Measurements from ENCODE around the gene OLFM1.

Gene OLFM1

DNA sequence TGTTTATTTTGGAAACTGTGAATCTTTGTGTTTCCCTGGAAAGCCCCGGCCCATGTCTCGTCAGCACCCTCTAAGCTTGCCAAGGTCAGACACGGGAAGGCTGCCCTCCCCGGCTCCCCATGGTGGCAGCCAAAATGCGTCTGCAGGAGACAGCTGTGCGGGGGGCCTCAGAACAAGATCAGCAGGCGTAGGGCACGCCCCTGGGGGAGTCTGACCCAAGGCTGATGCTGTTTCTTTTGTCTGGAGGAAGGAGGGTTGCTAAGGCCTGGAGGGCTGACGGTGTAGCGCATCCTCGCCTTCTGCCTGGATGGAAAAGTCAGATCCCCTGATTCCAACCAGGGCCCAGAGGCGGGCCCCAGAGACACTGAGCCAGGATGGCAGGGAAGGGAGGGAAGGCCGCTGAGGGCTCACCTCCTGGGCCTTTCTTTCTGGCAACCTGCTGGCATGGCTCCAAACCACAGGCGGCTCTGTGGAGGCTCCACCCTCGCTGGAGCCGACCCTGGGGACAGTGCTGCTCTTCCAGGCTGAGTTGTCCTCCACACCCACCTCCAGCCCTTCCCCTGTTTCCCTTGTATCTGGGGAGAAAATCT, 57.2 kb downstream of the OLFM1 start:
- TF ChIP-seq, protein P1, sequence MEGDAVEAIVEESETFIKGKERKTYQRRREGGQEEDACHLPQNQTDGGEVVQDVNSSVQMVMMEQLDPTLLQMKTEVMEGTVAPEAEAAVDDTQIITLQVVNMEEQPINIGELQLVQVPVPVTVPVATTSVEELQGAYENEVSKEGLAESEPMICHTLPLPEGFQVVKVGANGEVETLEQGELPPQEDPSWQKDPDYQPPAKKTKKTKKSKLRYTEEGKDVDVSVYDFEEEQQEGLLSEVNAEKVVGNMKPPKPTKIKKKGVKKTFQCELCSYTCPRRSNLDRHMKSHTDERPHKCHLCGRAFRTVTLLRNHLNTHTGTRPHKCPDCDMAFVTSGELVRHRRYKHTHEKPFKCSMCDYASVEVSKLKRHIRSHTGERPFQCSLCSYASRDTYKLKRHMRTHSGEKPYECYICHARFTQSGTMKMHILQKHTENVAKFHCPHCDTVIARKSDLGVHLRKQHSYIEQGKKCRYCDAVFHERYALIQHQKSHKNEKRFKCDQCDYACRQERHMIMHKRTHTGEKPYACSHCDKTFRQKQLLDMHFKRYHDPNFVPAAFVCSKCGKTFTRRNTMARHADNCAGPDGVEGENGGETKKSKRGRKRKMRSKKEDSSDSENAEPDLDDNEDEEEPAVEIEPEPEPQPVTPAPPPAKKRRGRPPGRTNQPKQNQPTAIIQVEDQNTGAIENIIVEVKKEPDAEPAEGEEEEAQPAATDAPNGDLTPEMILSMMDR (IDR thresholded peaks at IDR 0.05; ENCODE audit: poor library complexity, severe bottlenecking): no peak
- Histone ChIP-seq H3K4me3 (ENCODE audit: severe bottlenecking) (no peak overlapping the region), H3K9me3 (ENCODE audit: severe bottlenecking) (no peaks in the 10 kb centered on the region), H3K27ac (ENCODE audit: poor library complexity, severe bottlenecking) (no peak overlapping the region), H3K4me1 (ENCODE audit: insufficient read depth, poor library complexity, severe bottlenecking) (no peaks in the 10 kb centered on the region), H3K36me3 (ENCODE audit: low read depth) (no peaks in the 10 kb centered on the region), H3K27me3 (ENCODE audit: insufficient read depth, poor library complexity, severe bottlenecking) (peaks cover 33% of the 10 kb centered on the region)
- no peak for DNase-seq (ENCODE audit: low spot score)
- no peak for ATAC-seq (ENCODE audit: low read depth)

DNA sequence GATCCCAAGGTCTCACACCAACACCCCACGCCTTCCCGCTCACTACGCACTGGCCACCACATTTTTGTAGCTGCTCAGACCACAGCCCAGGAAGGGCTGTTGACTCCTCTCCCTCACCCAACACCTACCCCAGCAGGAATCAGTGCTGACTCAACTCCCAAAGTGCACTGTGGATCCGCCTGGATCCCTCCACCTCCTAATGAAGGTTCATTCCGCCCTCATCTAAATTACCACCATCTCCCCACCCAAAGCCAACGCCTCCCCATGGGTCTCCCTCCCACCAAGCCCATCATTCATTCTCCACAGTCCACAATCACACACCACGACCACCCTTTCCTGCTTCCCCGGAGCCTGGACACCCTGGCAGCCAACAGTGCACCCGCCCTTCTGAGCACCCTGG, 57.8 kb downstream of the OLFM1 start:
- no peak for DNase-seq (ENCODE audit: low spot score)
- TF ChIP-seq, protein P1 (IDR thresholded peaks at IDR 0.05; ENCODE audit: poor library complexity, severe bottlenecking): no peak
- no peak overlapping the region for H3K27ac ChIP-seq (ENCODE audit: poor library complexity, severe bottlenecking)
- H3K4me3 ChIP-seq (ENCODE audit: severe bottlenecking): no peak overlapping the region
- H3K4me1 ChIP-seq (ENCODE audit: insufficient read depth, poor library complexity, severe bottlenecking): no peaks in the 10 kb centered on the region
- no peaks in the 10 kb centered on the region for H3K9me3 ChIP-seq (ENCODE audit: severe bottlenecking)
- ATAC-seq (ENCODE audit: low read depth): no peak
- peaks cover 34% of the 10 kb centered on the region for H3K27me3 ChIP-seq (ENCODE audit: insufficient read depth, poor library complexity, severe bottlenecking)
- no peaks in the 10 kb centered on the region for H3K36me3 ChIP-seq (ENCODE audit: low read depth)

DNA sequence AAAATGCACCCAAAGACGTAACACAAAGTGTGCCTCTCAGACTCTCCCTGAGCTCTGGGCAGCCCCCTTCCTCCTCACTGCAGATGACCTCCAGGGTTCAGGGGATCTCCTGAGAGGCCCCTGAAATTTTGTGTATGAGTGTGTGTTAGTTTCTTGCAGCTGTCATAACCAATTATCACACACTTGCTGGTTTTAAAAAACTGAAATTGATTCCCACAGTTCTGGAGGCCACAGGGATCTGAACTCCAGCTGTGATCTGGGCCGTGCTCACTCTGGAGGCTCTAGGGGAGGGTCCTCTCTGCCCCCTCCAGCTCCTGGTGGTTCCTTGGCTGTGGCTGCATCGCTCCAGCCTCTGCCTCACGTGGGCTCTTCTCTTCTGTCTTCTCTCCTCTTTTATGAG, 58.8 kb downstream of the OLFM1 start:
- H3K9me3 ChIP-seq (ENCODE audit: severe bottlenecking): no peaks in the 10 kb centered on the region
- DNase-seq (ENCODE audit: low spot score) (no peak), ATAC-seq (ENCODE audit: low read depth) (no peak)
- no peak overlapping the region for H3K27ac ChIP-seq (ENCODE audit: poor library complexity, severe bottlenecking)
- H3K4me3 ChIP-seq (ENCODE audit: severe bottlenecking): no peak overlapping the region
- H3K27me3 ChIP-seq (ENCODE audit: insufficient read depth, poor library complexity, severe bottlenecking): peaks cover 36% of the 10 kb centered on the region
- no peaks in the 10 kb centered on the region for H3K4me1 ChIP-seq (ENCODE audit: insufficient read depth, poor library complexity, severe bottlenecking)
- H3K36me3 ChIP-seq (ENCODE audit: low read depth): no peaks in the 10 kb centered on the region
- TF ChIP-seq, protein P1 (IDR thresholded peaks at IDR 0.05; ENCODE audit: poor library complexity, severe bottlenecking): no peak

DNA sequence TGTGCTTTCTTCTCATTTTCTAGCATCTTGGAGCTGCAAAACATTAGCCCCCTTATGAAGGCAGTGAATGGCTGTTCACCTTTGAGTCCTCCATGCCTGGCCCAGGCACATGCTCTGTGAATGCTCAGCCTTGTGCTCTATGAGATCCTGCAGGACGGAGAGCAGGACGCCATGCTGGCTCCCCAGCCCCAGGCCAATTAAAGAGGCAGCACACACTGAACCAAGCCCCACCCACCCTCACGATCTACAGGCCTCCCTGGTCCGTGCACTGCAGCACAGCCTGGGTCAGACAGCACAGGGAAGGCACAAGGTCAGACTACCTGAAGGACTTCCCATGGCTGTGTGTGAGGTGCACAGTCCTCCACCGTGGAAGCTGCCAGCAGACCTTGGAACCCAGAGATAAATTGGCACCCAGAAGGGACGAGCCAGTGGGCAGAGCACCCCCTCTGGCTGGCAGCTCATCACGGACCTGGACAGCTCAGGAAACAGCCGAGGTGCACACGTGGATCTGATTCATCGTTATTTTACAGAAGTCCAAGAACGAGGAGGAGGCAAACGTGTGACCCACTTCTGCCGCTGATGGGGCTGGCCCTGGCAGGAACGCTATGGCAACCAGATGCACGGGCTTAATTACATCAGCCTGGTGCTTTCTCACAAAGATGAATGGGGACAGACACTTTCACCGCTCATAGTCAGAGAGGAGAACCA, 59.5 kb downstream of the OLFM1 start:
- DNase-seq (ENCODE audit: low spot score) (no peak), ATAC-seq (ENCODE audit: low read depth) (no peak)
- H3K4me3 ChIP-seq (ENCODE audit: severe bottlenecking): no peak overlapping the region
- TF ChIP-seq, protein P1 (IDR thresholded peaks at IDR 0.05; ENCODE audit: poor library complexity, severe bottlenecking): no peak
- H3K36me3 ChIP-seq (ENCODE audit: low read depth): no peaks in the 10 kb centered on the region
- no peaks in the 10 kb centered on the region for H3K9me3 ChIP-seq (ENCODE audit: severe bottlenecking)
- no peaks in the 10 kb centered on the region for H3K4me1 ChIP-seq (ENCODE audit: insufficient read depth, poor library complexity, severe bottlenecking)
- H3K27me3 ChIP-seq (ENCODE audit: insufficient read depth, poor library complexity, severe bottlenecking): peaks cover 36% of the 10 kb centered on the region
- no peak overlapping the region for H3K27ac ChIP-seq (ENCODE audit: poor library complexity, severe bottlenecking)

DNA sequence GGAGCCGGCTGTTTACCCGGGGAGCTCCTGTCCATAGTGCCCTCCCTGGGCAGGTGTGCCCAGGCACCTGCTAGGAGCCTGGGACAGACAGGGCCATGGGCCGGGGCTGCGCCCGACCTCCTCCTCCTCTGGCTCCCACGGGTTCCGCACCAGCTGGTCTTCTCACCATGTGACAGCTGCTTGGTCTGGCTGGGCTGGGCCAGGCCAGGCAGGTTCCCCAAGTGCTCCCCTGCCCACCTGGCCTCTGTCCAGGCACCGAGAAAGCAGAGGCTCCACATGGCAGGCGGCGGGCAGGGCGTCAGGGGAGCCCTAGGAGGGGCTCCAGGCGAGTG, 60.0 kb downstream of the OLFM1 start:
- Histone ChIP-seq H3K9me3 (ENCODE audit: severe bottlenecking) (no peaks in the 10 kb centered on the region), H3K27me3 (ENCODE audit: insufficient read depth, poor library complexity, severe bottlenecking) (peaks cover 36% of the 10 kb centered on the region), H3K27ac (ENCODE audit: poor library complexity, severe bottlenecking) (no peak overlapping the region), H3K4me3 (ENCODE audit: severe bottlenecking) (no peak overlapping the region), H3K4me1 (ENCODE audit: insufficient read depth, poor library complexity, severe bottlenecking) (no peaks in the 10 kb centered on the region), H3K36me3 (ENCODE audit: low read depth) (no peaks in the 10 kb centered on the region)
- TF ChIP-seq, protein P1 (IDR thresholded peaks at IDR 0.05; ENCODE audit: poor library complexity, severe bottlenecking): no peak
- ATAC-seq (ENCODE audit: low read depth) (no peak), DNase-seq (ENCODE audit: low spot score) (no peak)

Data from RWPE2 (cell line).